SK-N-SH treated with all-trans-retinoic acid at 6 μM for 48 hours (cell line): ENCODE measurements around the gene CCM2L.

Experiments used
- ATAC-seq: fragments of 200-7000 bp; cut with Tn5 transposase; 3 replicates; pipeline ENCODE4 v1.9.1; 2020; ENCODE audit warnings: mild to moderate bottlenecking, moderate library complexity
- ARNTL ChIP-seq: fragments of 450-650 bp; formaldehyde crosslinking; IDR thresholded peaks from 2 replicates; pipeline ENCODE4 v1.5.0; 2020; ENCODE audit warnings: low read depth, mild to moderate bottlenecking, moderate library complexity, borderline replicate concordance
- BACH2 ChIP-seq: fragments of 250-450 bp; sonication (Bioruptor Pico); IDR thresholded peaks from 2 replicates; pipeline ENCODE4 v1.9.0; 2021; ENCODE audit warnings: mild to moderate bottlenecking, borderline replicate concordance
- CSDC2 ChIP-seq: fragments of 250-450 bp; sonication (Bioruptor Pico); IDR thresholded peaks from 2 replicates; pipeline ENCODE4 v1.5.0; 2020; ENCODE audit warnings: mild to moderate bottlenecking, moderate library complexity
- CSRNP3 ChIP-seq: fragments of 250-450 bp; sonication (Bioruptor Pico); IDR thresholded peaks from 2 replicates; pipeline ENCODE4 v1.5.1; 2021; ENCODE audit warnings: mild to moderate bottlenecking, moderate library complexity
- ESRRG ChIP-seq: fragments of 250-450 bp; sonication (Bioruptor Pico); IDR thresholded peaks from 2 replicates; pipeline ENCODE4 v1.6.1; 2021; ENCODE audit warnings: mild to moderate bottlenecking
- ISL1 ChIP-seq: fragments of 250-450 bp; sonication (Bioruptor Pico); IDR thresholded peaks from 2 replicates; pipeline ENCODE4 v2.1.2; 2022; ENCODE audit warnings: mild to moderate bottlenecking, moderate library complexity
- OSR1 ChIP-seq: fragments of 250-450 bp; sonication (Bioruptor Pico); IDR thresholded peaks from 2 replicates; pipeline ENCODE4 v1.8.0; 2022; ENCODE audit warnings: moderate library complexity, mild to moderate bottlenecking, inconsistent platforms
- POU6F1 ChIP-seq: fragments of 250-450 bp; sonication (Bioruptor Pico); IDR thresholded peaks from 2 replicates; pipeline ENCODE4 v1.8.0; 2021; ENCODE audit warnings: low read depth, mild to moderate bottlenecking, moderate library complexity, borderline replicate concordance
- PPARA ChIP-seq: fragments of 250-450 bp; sonication (Bioruptor Pico); IDR thresholded peaks from 2 replicates; pipeline ENCODE4 v1.5.0; 2020; ENCODE audit warnings: mild to moderate bottlenecking, borderline replicate concordance
- SNAI2 ChIP-seq: fragments of 250-450 bp; sonication (Bioruptor Pico); IDR thresholded peaks from 2 replicates; pipeline ENCODE4 v1.5.0; 2020; ENCODE audit warnings: mild to moderate bottlenecking, moderate library complexity
- TCF4 ChIP-seq: fragments of 250-450 bp; sonication (Bioruptor Pico); IDR thresholded peaks from 2 replicates; pipeline ENCODE4 v1.8.0; 2021; ENCODE audit warnings: mild to moderate bottlenecking, moderate library complexity, borderline replicate concordance
- TOX ChIP-seq: fragments of 250-450 bp; sonication (Bioruptor Pico); IDR thresholded peaks from 2 replicates; pipeline ENCODE4 v1.8.0; 2021; ENCODE audit warnings: mild to moderate bottlenecking, moderate library complexity, borderline replicate concordance
- ZC3H10 ChIP-seq: fragments of 250-450 bp; sonication (Bioruptor Pico); IDR thresholded peaks from 2 replicates; pipeline ENCODE4 v1.5.1; 2021; ENCODE audit warnings: mild to moderate bottlenecking, moderate library complexity
- ZFP30 ChIP-seq: fragments of 450-650 bp; formaldehyde crosslinking; IDR thresholded peaks from 2 replicates; pipeline ENCODE4 v1.5.0; 2022; ENCODE audit warnings: mild to moderate bottlenecking, moderate library complexity
- ZNF565 ChIP-seq: fragments of 450-650 bp; formaldehyde crosslinking; conservative IDR thresholded peaks from 2 replicates; pipeline ENCODE4 v1.5.0; 2020; ENCODE audit warnings: low read depth, mild to moderate bottlenecking, moderate library complexity
- ZNF70 ChIP-seq: fragments of 450-650 bp; formaldehyde crosslinking; IDR thresholded peaks from 2 replicates; pipeline ENCODE4 v1.5.0; 2020; ENCODE audit warnings: mild to moderate bottlenecking, moderate library complexity
- ZNF8 ChIP-seq: fragments of 450-650 bp; formaldehyde crosslinking; IDR thresholded peaks from 2 replicates; pipeline ENCODE4 v1.5.0; 2020; ENCODE audit warnings: mild to moderate bottlenecking, moderate library complexity
- TF ChIP-seq, protein P1 (sequence below): fragments of 250-450 bp; sonication (Bioruptor Pico); IDR thresholded peaks from 2 replicates; pipeline ENCODE4 v1.5.1; 2020; ENCODE audit warnings: low read depth, mild to moderate bottlenecking, moderate library complexity
- TF ChIP-seq, protein P2 (sequence below): fragments of 250-450 bp; sonication (Bioruptor Pico); IDR thresholded peaks from 2 replicates; pipeline ENCODE4 v1.8.0; 2020; ENCODE audit warnings: mild to moderate bottlenecking, moderate library complexity, borderline replicate concordance

CCM2L gene

DNA sequence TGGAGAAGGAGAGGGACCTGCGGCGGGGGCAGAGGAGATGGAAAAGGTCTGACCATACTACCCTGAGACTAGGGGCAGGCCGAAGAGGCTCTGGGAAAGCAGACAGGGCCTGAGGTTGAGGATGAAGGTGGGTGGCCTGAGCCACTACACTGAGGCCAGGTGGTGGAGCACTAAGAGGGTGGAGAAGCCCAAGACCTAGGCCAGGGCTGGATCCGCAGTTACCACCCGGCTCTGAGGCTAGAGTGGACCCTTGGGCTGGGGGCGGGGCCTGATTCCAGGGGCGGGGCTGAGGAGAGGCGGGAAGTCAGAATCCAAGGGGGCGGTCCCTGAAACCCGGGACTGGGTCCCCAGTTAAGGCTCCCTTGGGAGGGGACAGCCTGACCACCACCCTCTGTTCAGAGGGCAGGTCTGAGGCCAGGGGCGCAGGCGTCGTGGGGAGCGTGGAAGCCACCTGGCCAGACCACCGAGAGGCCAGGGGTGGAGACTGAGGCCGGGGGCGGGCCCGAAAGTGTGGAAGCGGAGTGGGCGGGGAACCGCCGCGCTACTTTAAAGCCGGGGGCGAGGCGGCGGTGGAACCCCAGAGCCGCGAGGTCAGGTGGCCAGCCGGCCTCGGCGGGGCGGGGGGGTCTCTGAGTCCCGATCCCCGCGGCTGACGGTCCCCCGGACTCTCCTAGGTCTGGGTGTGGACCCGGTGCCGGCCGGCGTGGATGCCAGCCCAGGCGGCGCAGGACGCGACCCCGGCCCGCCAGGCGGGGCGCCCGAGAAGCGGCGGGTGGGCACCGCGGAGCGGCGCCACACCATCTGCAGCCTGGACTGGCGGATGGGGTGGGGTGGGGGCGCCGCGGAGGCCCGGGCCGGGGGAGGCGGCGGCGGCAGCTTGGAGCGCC, 8.3 kb downstream of the CCM2L start (continued):
- TF ChIP-seq SNAI2 (no peak), ARNTL (no peak), POU6F1 (CRISPR knock-in tag) (no peak), ESRRG (CRISPR knock-in tag) (no peak), ZNF8 (CRISPR knock-in tag) (no peak), BACH2 (CRISPR knock-in tag) (no peak)

DNA sequence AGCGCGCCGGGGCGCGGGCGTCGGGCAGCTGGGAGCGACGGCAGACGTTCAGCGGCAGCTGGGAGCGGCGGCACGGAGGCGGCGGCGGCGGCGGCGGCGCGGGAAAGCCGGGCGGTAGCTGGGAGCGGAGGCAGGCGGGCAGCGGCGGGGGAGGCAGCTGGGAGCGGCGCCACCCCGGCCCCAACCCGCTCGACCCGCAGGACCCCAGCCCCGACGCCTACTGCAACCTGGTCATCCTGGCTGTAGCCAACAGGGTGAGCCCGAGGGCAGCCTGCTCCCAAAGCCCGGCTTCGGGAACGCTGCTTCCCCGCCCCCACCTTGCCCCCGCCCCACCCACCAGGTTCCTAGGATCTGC, 8.9 kb downstream of the CCM2L start:
- no peak for TF ChIP-seq ISL1 (CRISPR knock-in tag)
- TF ChIP-seq ZFP30 (CRISPR knock-in tag) = no peak
- TF ChIP-seq TOX (CRISPR knock-in tag) = no peak
- TF ChIP-seq TCF4 (CRISPR knock-in tag) = no peak
- no peak for TF ChIP-seq ZC3H10
- no peak for TF ChIP-seq ARNTL
- TF ChIP-seq ZNF8 (CRISPR knock-in tag) = no peak
- TF ChIP-seq ZNF70 (CRISPR knock-in tag) = no peak
- no peak; the same call in 2 of the 3 replicates for ATAC-seq

DNA sequence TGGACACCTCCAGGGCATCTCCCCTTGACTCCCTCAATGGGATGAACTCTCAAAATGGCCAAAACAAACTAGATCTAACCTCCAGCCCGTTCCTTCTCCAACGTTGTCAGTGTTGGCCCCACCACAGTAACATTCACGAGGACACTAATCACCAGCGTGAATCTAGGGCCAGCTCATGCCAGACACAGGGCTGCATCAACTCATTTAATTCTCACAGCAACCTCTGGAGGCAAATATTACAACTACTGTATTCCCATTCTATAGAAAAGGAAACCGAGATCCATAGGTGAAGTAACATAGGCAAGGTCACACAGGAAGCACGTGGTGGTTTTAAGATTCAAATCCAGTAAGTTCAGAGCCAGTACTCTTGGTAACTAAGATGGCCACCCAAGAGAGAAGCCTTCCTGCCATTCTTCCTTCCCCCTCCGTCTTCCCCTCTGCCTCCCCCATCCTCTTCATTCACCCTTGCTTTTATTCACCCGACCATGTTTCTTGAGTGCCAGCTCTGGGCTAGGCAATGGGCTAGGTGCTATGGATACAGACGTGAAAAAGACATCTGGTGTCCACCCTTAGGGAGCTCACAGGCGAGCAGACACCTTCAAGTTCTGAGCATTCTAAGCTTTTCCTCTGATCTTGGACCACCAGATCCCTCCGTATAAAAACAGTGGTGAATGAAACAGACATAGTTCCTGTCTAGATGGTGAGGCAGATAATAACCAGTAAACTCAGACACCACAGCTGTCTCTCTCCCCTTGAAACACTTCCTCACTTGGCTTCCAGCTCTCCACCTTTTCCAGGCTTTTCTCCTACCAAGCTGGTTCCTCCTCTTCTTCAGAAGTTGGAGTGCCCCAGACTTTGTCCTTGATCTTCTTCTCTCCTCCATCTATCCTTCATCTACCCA, 9.6 kb downstream of the CCM2L start:
- TF ChIP-seq TCF4 (CRISPR knock-in tag) (no peak), ESRRG (CRISPR knock-in tag) (no peak), ZFP30 (CRISPR knock-in tag) (no peak), ZNF8 (CRISPR knock-in tag) (no peak), OSR1 (no peak), SNAI2 (no peak), PPARA (CRISPR knock-in tag) (no peak)
- TF ChIP-seq, protein P1, sequence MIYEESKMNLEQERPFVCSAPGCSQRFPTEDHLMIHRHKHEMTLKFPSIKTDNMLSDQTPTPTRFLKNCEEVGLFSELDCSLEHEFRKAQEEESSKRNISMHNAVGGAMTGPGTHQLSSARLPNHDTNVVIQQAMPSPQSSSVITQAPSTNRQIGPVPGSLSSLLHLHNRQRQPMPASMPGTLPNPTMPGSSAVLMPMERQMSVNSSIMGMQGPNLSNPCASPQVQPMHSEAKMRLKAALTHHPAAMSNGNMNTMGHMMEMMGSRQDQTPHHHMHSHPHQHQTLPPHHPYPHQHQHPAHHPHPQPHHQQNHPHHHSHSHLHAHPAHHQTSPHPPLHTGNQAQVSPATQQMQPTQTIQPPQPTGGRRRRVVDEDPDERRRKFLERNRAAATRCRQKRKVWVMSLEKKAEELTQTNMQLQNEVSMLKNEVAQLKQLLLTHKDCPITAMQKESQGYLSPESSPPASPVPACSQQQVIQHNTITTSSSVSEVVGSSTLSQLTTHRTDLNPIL = no peak
- ATAC-seq = no peak

DNA sequence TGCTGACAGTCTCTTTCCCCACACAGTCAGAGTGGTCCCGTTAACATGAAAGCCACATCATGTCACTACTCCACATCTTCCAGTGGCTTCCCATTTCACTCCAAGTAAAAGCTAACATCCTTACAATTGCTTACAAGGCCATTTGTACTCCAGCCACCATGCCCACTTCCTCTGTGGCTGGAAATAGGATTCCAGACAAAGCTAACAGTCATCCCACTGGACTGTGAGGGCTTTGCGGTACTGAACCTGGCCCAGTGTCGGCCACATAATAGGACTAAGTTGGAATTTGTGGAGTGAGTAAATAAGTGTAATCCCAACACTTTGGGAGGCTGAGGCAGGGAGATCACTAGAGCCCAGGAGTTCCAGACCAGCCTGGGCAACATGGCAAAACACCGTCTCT, 10.9 kb downstream of the CCM2L start:
- no peak for ATAC-seq

DNA sequence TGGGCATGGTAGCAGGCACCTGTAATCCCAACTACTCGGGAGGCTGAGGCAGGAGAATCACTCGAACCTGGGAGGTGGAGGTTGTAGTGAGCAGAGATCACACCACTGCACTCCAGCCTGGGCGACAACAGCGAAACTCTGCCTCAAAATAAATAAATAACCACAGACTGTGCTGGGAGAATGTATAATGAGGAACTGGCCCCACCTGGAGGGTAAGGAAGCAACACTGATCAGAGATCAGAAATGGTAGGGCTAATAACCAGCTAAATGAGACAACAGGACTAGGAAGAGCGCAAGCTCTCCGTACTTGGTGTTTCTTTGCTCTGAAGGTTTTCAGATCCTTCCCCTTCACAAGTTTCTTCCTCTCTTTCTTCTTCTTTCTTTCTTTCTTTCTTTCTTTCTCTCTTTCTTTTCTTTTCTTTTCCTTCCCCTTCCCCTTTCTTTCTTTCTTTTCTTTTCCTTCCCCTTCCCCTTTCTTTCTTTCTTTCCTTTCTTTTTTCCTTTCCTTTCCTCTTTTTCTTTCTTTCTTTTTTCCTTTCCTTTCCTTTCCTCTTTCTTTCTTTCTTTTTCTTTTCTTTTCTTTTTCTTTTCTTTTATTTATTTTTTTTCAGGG, 14.6 kb downstream of the CCM2L start:
- no peak for ATAC-seq
- no peak for TF ChIP-seq ZNF8 (CRISPR knock-in tag)
- TF ChIP-seq, protein P1 = no peak
- no peak for TF ChIP-seq ESRRG (CRISPR knock-in tag)
- TF ChIP-seq SNAI2 = no peak
- no peak for TF ChIP-seq OSR1
- no peak for TF ChIP-seq CSDC2 (CRISPR knock-in tag)
- no peak for TF ChIP-seq TCF4 (CRISPR knock-in tag)
- no peak for TF ChIP-seq ZC3H10
- TF ChIP-seq PPARA (CRISPR knock-in tag) = no peak
- TF ChIP-seq, protein P2, sequence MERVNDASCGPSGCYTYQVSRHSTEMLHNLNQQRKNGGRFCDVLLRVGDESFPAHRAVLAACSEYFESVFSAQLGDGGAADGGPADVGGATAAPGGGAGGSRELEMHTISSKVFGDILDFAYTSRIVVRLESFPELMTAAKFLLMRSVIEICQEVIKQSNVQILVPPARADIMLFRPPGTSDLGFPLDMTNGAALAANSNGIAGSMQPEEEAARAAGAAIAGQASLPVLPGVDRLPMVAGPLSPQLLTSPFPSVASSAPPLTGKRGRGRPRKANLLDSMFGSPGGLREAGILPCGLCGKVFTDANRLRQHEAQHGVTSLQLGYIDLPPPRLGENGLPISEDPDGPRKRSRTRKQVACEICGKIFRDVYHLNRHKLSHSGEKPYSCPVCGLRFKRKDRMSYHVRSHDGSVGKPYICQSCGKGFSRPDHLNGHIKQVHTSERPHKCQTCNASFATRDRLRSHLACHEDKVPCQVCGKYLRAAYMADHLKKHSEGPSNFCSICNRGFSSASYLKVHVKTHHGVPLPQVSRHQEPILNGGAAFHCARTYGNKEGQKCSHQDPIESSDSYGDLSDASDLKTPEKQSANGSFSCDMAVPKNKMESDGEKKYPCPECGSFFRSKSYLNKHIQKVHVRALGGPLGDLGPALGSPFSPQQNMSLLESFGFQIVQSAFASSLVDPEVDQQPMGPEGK (CRISPR knock-in tag) = no peak
- TF ChIP-seq TOX (CRISPR knock-in tag) = no peak
- TF ChIP-seq CSRNP3 (CRISPR knock-in tag) = no peak
- TF ChIP-seq BACH2 (CRISPR knock-in tag) = no peak

More for the DNA sequence above, 10.9 kb downstream of the CCM2L start:
- TF ChIP-seq PPARA (CRISPR knock-in tag) (no peak), BACH2 (CRISPR knock-in tag) (no peak), ZFP30 (CRISPR knock-in tag) (no peak), OSR1 (no peak), TCF4 (CRISPR knock-in tag) (no peak), TOX (CRISPR knock-in tag) (no peak), CSDC2 (CRISPR knock-in tag) (no peak), ESRRG (CRISPR knock-in tag) (no peak), ZNF565 (CRISPR knock-in tag) (no peak)
- TF ChIP-seq, protein P1 = no peak
